ENCODE results near the gene LIN52. TPM values are rescaled to one million over a fixed set of nuclear protein-coding genes. Genes with fewer than 3 reads are reported as not detected.

The LIN52 gene
- total RNA-seq, 1 donor from 2014 or later = 8.7 TPM

DNA sequence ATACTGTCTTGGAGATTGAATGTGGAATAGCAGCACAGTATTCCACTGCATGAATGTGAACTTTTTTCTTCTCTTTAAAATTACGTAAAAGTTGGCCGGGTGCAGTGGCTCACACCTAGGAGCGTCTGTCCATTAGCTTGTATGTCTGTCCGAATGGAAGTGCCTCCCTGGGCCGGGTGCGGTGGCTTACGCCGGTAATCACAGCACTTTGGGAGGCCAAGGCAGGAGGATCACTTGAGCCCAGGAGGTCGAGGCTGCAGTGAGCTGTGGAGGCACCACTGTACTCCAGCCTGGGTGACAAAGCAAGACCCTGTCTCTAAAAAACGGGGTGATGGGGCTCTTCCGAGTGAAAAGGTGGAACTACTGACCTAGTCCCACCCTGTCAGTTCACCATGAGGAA is 131.9 kb downstream of the LIN52 start:
- no peak overlapping the region for H3K4me3 ChIP-seq
- H3K9me3 ChIP-seq = no peaks in the 10 kb centered on the region
- DNase-seq (no peak), ATAC-seq (no peak)
- TF ChIP-seq, protein P1, sequence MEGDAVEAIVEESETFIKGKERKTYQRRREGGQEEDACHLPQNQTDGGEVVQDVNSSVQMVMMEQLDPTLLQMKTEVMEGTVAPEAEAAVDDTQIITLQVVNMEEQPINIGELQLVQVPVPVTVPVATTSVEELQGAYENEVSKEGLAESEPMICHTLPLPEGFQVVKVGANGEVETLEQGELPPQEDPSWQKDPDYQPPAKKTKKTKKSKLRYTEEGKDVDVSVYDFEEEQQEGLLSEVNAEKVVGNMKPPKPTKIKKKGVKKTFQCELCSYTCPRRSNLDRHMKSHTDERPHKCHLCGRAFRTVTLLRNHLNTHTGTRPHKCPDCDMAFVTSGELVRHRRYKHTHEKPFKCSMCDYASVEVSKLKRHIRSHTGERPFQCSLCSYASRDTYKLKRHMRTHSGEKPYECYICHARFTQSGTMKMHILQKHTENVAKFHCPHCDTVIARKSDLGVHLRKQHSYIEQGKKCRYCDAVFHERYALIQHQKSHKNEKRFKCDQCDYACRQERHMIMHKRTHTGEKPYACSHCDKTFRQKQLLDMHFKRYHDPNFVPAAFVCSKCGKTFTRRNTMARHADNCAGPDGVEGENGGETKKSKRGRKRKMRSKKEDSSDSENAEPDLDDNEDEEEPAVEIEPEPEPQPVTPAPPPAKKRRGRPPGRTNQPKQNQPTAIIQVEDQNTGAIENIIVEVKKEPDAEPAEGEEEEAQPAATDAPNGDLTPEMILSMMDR (IDR thresholded peaks at IDR 0.05) = no peak
- H3K4me1 ChIP-seq = peaks cover 8% of the 10 kb centered on the region
- intact Hi-C loops (cut with DNase I) = no loop called here
- H3K27me3 ChIP-seq = peaks cover 29% of the 10 kb centered on the region
- H3K36me3 ChIP-seq = no peaks in the 10 kb centered on the region
- H3K27ac ChIP-seq = no peak overlapping the region

DNA sequence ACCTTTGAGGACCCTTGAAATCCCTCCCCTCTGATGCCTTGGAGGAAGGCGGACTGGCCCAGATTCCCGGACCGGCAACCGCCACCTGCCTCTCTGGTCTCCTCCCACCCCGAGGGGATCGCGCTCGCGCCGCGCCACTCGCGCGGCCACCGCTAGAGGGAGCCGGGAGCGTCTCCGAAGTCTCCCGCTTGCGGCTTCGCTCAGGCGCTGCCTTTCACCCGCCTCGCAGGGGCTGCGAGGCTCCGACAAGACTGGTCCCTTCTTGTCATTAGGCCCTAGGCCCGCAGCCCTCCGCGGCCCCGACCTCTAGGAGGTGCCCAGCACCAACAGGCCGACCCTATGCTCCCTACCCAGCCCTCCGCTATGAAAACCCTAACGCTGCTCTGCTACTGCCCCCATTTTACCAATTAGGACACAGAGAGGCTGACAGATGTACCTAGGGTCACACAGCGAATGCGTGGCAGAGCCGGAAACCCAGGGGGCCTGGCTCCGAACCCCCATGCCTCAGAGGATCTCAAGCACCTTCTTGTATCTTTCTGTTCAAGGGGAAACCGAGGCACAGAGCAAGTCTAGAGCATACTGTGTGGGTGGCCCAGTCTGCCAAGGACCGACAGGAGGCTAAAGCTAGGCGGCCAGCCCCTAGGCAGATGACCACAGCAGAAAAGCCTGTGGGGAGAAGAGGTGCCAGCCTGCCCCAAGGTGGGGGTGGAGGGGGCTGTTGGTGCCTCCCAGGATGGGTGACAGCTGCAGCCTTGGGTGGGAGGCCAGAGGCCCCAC is 133.1 kb downstream of the LIN52 start:
- ATAC-seq = peak; percentile 94
- intact Hi-C loops (cut with DNase I) = no loop called here

DNA sequence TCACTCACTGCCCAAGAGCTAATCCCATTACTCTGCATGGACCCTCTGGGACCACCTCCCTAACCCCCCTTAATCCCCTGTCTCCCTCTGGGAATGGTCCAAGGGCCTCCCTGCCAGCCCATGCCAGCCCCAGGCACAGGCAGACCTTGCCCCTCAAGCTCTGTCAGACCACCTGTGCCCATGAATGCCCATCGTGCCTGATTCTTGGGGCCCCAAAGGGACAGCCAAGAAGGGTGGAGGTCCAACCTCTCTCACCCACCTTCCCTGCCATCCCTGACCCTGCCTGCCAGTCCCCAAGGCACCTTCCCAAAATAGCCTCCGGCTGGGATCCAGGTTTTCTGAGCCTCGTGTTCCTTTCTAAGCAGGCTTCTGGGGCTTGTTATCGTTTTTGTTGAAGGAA is 133.7 kb downstream of the LIN52 start:
- DNase-seq = no peak
- Histone ChIP-seq H3K36me3 (no peaks in the 10 kb centered on the region), H3K27ac (no peak overlapping the region), H3K4me1 (peaks cover 8% of the 10 kb centered on the region), H3K4me3 (no peak overlapping the region), H3K27me3 (peaks cover 29% of the 10 kb centered on the region), H3K9me3 (no peaks in the 10 kb centered on the region)
- intact Hi-C loops (cut with DNase I) = no loop called here
- no peak for ATAC-seq
- TF ChIP-seq, protein P1 (IDR thresholded peaks at IDR 0.05) = no peak

More for the DNA sequence above, 133.1 kb downstream of the LIN52 start:
- Histone ChIP-seq H3K36me3 (no peaks in the 10 kb centered on the region), H3K9me3 (no peaks in the 10 kb centered on the region), H3K27ac (no peak overlapping the region), H3K4me1 (peaks cover 8% of the 10 kb centered on the region), H3K27me3 (peaks cover 29% of the 10 kb centered on the region), H3K4me3 (peak overlapping the region; percentile 25)
- DNase-seq = peak; percentile 89
- TF ChIP-seq, protein P1 (IDR thresholded peaks at IDR 0.05) = peak; percentile 93

DNA sequence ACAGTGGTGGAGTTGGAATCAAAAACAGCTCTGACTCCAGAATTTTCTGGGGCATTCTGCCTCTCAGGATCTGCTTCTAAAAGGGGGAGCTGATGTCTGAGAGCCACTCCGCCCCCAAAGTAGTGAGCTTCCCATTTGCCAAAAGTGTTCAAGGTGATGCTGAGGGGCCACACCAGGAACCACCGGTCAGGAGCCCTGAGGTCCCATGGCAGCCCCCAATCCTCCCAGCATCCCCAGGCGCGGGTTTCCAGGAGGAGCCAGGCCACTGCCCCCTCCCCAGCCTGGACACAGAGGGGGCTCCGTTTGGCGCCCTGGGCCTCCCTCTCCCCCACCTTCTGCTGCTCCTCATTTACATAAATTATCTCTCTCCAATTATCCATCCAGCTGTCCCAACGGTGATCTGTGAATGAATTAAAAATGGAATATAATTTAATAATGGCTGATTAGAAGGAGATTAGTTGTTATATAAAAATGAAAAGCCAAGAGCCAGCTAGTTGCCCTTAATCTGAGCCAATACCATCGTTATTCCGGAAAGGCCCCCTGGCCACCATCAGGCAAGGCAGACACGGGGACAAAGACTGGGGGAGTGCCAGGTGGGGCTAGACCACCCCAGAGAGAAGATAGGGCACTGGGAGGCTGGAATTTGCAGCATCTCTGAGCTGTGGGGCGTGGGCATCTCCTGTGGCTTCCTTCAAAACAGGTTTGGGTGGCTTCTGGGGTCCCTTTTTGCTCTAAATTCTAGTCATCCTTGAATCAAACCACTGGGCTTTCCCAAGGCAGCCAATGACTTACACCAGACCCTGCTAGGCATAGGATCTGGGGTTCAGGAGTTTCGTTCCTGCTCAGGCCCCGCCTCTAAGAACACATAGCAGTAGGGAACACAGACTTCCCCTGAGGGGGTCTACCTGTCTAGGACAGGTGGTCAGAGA is 134.8 kb downstream of the LIN52 start:
- Histone ChIP-seq H3K27ac (no peak overlapping the region), H3K27me3 (peaks cover 29% of the 10 kb centered on the region), H3K36me3 (no peaks in the 10 kb centered on the region), H3K9me3 (no peaks in the 10 kb centered on the region), H3K4me3 (no peak overlapping the region), H3K4me1 (peaks cover 8% of the 10 kb centered on the region)
- ATAC-seq (no peak), DNase-seq (no peak)
- TF ChIP-seq, protein P1 (IDR thresholded peaks at IDR 0.05) = no peak
- intact Hi-C loops (cut with DNase I) = no loop called here

DNA sequence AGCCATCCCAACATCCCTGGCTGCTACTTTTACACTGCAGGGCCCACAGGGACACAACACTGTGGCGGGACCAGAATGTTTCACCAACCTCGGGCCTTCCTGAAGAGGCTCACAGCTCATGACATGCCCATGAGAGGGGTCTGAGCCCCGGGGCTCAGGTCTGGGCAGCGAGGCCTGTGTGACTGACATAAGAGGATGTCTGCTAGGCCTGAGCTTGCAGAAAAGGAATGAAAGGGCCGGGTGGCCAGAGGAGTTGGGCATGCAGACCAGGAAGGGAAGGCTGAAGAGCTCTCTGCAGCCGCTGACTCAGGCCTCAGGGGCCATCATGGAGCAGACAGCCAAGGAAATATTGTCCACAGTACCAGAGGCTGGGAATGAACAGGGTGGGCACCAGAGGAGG is 136.2 kb downstream of the LIN52 start:
- Histone ChIP-seq H3K4me3 (no peak overlapping the region), H3K4me1 (peaks cover 8% of the 10 kb centered on the region), H3K9me3 (no peaks in the 10 kb centered on the region), H3K36me3 (no peaks in the 10 kb centered on the region), H3K27ac (no peak overlapping the region), H3K27me3 (peaks cover 29% of the 10 kb centered on the region)
- ATAC-seq (no peak), DNase-seq (peak; percentile 15)
- intact Hi-C loops (cut with DNase I) = no loop called here
- TF ChIP-seq, protein P1 (IDR thresholded peaks at IDR 0.05) = no peak

Data from upper lobe of right lung (tissue), 1 donor.